Femur (tissue), 1 donor: ENCODE results near the gene EPB41L1.

Experiments
- DNase-seq: peaks from one replicate; pipeline ENCODE4 v3.0.0-alpha.2; 2017

The EPB41L1 gene

DNA sequence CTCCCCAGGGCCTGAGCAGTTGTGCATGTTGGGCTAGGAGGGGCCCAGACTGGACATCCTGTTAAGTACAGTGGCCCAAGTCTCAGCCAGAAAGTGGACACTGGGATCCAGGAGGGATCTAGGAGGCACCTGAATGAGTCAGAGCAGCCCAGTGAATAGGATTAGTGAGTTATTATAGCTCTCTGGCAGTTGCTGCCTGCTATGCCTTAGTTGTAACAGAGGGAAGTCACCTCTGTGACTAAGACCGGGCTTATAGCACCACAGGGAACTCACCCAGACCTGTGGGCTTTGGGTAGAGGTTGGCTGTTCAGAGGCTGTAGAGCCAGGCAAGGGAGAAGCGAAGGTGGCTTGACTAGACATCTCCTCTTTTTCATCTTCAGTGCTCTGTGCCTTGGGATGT lies 42.7 kb downstream of the EPB41L1 start:
- no peak for DNase-seq

DNA sequence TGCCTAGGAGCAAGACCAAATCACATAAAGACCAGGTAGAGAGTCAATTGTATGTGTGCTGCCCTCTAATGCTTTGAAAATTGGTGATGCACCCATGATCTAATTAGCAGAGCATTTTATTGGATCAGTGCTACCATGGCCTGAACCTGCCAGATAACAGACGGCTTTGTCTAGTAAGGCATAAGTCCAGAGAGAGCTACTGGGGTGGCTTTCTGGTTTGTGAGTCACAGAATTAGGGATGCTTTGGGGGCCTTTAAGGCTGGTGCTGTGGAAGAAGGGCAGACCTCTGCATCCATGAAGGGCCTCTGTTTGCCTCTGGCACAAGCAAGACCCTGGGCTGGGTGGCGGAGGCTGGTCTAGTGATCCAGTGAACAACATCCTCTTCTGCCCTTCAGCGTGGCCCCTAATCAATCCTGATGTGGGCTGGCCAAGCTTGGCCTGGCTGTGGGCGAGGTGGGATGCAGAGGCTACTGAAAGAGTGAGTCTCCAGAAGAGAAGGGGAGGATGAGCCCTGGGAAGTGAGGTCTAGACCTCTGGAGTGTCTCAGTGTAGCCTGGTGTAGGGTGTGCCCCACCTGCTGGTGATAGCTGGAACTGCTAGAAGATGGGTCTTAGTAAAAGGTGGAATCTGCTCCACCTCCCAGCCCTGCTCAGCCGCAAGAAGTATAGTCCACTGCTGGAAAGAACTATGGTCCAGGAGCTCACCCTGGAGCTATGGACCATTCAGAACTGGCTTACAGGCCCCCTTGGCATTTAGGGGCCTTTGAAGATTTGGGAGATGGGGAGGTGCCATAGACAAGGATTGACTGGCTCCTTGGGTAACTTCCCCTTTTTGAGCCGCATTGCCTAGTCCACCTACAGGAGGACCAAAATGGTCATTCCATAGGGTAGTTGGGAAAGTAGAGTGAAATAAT lies 45.1 kb downstream of the EPB41L1 start:
- DNase-seq: peak; percentile 86

DNA sequence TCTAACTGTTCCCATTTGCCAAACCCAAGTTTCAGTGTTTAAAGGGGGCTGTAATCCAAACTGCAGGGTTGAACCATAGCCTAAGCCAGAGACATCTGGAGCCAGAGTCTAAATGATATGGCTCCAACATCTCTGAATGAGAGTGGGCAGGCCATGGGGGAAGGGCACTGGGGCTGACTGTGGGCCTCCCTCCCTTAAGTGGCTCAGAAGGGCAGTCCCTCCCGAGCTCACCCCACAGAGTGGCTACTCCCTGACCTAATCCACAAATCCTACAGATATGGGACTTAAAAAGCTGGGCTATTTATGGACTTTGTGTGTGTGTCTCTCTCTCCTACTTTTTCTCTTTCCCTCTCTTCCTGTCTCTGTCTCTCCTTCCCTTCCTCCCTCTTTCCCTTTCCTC lies 45.9 kb downstream of the EPB41L1 start:
- no peak for DNase-seq

DNA sequence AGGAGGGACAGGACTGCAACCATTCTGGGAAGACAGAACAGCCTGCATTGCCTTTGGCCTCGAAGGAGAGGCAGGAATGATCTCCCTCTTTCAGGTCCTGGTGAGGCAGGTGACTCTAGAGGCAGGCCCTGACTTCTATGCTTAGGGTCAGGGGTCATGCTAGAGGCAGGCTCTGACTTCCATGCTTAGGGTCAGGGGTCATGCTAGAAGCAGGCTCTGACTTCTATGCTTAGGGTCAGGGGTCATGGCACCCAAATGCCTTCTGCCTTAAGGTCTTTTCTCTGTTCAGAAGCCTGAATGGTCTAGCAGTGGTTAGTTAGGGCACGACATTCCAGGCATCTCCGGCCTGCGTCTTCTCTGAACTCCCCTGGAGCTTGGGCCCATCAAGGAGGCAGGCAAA lies 46.7 kb downstream of the EPB41L1 start:
- no peak for DNase-seq

DNA sequence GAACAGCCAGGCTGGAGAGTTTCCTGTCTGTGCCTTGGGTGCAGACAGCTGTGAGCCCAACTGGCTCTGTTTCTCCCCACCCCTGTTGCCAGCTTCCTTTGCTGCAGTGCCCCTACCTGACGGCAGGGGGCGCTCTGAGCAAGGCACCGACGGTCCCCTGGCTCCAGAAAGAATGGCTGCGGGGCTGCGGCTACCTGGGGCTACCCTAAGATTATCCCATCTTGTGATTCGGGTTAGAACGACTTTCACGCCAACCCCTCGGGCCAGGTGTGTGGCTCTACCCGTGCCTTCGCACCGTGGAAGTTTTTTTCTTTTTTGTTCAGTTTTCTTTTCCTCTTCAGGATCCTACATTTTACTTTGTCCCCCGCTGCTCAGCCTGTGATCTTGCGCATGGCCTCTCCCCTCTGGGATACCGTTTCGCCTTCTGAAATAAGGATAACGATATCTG lies 48.4 kb downstream of the EPB41L1 start:
- DNase-seq: peak; percentile 73

DNA sequence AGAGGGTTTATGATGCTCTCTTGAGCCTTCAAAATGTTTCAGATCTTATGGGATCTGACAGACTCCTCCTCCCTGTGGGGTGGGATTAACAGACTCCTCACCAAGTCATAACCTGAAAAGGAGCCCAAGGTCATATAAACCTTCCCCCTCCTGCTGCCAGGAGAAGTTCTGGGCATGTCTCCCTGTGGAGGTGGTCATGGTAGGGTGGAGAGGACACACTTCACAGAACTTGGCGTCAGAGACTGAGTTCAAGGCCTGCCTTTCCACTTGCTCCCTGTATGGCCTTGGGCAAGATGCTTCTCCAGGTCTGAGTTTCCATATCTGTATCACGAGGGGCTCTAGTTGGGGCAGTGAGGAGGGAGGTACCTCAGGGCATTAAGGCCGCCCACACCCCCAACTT lies 49.3 kb downstream of the EPB41L1 start:
- DNase-seq: no peak

DNA sequence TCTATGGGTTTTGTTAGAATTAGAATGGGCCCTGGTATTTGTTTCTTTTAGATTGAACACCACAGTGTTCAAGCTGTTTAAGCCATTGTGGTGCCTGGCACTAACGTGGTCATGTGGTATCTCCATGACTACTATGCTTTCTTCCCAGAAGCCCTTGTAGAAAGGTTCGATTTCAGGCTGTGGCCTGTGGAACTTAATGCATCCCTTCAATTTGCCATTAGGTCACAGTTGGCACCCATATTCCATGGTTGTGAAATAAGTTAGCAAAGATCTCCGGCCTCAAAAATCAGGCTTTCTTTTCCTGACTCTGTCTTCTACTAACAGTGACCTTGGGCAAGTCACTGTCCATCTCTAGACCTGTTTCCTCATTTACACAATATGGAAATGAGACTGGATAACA lies 50.5 kb downstream of the EPB41L1 start:
- DNase-seq: no peak

DNA sequence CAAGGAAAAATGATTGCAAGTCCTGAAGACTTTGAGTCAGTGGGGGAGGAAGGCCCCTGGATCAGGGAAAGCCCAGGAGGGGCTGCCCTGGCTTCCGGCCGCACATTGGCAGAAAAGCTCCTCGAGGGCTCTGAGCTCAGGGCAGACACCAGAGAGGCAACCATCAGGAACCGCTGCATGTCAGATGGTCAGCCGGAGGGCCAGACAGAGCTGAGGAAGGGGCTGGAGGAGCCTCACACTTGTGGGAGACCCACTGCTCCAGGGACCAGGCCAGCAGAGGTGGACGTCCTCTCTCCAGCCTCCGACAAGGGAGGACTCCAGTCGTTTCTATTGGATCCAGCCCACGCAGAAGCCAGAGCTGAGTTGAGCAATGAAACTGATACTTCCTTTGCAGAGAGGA lies 51.5 kb downstream of the EPB41L1 start:
- DNase-seq: no peak

DNA sequence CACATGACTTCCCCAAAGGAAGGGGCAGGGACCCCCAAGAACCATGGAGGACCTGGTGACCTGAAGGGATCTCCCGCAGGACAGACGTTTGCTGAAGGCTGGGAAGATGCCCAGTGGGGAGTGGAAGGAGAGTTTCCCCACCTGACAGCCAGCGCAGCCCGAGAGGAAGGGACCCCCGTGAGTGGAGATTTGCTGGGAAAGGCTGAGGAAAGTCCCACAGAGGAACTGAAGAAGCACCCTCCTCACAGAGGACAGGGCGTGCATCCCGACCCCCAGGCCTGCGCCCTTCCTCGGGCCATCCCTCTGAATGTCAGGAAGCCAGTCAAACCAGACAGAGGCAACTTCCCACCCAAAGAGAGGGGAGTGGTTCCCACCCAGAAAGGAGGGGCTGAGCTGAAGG lies 52.1 kb downstream of the EPB41L1 start:
- DNase-seq: no peak

DNA sequence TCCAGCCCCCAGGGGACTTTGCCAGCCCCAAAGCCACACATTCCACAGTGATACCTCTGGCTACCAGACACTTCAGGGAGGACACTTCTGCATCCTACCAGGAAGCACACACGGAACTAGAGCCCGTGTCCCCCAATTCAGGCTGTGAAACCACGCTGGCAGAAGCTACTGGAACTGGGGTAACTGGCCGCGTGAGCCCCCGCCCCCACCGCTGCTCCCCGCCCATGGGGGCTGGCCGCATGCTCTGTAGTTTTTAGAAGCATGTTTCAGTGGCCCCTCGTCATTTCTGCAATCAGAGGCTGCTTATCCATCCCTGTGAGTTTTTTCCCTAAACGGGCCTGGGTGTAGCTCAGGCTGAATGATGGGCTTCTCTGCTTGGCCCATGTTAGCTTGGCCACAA lies 53.1 kb downstream of the EPB41L1 start:
- no peak for DNase-seq

DNA sequence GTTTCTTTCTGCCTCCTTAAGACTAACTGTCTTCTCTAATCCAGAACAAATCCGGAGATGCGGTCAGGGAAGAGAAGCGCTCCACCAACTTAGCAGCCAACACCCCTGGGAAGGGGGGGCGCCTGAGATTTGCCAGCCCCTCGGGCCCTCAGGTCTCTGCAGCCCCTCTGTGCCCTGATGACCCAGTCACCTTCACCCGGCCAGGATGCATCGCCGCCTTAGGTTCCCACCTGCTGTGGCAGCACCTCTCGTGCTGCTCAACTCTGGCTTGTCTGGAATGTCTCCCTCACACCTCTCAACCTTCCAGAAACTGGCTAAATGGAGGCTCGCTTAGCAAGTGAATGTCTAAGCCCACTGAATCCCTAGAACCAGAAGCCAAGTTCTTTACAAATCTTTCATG lies 53.7 kb downstream of the EPB41L1 start:
- no peak for DNase-seq

DNA sequence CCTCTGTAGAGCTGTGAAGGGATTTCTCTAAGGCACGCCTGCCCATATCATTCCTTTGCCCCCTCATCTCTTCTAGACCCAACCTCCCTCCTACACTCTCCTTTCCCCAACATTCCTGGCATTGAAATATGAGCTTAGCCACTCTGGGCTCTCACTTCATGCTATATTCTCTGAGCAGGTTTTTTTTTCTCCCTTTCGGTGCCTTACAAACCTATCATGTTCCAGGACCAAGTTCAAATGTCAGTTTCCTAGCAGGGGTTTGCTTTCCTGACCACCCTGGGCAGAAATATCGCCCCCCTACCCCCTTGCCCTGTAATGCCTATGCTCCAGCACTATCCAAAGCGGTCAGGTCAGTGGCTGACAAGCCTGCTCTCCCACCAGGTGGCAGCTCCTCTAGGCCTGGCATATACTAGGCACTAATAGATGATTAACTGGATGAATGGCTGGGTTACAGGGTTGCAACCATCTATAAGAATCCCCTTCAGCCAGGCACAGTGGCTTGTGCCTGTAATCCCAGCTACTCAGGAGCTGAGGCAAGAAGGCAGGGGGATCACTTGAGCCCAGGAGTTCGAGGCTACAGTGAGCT lies 56.0 kb downstream of the EPB41L1 start:
- DNase-seq: no peak

DNA sequence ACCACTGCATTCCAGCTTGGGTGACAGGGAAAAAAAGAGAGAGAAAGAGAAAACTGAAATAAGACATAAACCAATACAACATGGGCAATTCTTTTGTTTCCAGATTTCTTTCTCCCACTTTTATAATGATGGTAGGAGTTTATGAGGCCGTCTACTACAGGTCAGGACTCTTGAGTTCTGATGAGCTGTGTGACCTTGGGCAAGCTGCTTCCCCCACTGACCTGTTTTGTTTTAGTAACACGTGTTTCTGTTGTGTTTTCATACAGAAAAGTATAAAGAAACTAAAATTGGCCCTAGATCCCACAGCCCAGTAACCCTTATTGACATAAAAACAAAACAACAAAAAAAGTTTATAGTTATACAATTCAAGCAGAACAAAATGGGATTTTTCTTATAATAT lies 58.8 kb downstream of the EPB41L1 start:
- no peak for DNase-seq

DNA sequence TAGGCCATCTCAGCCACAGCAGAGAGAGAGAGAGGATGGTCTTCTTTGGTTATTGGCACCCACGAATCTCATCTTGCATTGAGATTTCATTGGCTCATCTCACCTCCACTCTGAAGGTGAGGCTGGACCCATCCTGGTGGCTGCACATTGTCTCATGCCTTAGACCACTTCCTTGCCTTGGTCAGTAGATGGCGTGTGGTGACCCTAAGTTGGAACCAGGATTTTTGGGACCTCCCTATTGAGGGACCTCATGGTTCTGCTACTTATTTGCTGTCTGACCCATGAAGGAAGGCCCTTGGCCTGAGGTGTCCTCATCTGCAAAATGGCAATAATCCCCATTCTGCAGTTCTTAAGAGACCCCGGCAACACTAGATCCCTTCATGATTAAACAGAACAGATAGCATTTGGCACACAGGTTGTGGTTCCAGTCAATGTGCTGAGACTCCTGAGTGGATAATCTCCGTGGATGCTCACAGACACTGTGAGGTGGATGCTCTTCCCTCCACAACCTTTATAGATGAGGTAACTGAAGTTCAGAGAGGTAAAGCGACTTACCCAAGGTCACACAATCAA lies 60.2 kb downstream of the EPB41L1 start:
- no peak for DNase-seq

DNA sequence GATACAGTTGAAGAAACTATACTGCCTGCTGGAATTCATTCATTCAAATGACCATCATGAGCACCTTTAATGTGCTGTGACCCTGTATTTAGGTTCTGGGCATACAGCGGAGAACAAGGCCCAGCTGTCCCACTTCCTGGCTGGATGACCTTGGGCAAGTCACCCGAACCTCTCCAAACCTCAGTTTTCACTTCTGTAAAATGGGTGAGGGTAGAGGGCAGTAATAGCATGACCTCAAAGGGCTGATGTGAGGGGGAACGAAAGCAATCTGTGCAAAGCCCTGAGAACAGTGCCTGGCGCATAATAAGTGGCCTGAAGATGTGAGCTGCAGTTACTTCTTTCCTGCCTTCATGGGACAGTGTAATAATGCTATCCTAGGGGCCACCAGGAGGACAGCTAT lies 61.2 kb downstream of the EPB41L1 start:
- no peak for DNase-seq

DNA sequence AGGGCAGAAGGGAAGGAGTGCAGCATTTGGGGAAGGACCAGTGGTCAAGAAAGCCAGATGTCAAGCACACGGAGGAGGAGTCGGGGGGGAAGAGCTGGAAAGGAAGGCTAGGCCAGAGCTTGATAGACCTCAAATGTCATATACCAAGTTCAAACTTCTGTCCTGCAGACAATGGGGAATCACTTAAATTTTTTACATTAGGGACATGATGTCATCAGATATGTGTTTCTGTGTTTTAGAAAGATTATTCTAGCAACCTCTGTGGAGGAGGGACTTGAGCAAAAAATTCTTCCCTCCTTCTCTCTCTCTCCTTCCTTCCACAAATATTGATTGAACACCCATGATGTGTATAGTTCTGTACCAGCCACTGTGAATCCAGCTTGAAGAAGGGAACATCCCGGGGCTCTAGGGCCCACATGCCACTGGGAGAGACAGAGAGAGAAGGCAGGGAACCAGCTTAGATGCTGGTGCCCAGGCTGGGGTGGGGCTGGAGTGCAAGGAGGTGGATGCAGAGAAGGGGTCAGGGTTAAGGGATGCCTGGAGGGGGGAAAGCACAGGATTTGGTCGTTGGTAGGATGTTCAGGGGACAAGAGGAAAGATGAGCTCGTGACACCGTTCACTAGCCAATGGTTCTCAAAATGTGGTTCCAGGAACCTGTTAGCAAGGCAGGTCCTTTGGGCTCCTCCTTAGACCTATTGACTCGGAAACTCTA lies 61.9 kb downstream of the EPB41L1 start:
- DNase-seq: no peak

DNA sequence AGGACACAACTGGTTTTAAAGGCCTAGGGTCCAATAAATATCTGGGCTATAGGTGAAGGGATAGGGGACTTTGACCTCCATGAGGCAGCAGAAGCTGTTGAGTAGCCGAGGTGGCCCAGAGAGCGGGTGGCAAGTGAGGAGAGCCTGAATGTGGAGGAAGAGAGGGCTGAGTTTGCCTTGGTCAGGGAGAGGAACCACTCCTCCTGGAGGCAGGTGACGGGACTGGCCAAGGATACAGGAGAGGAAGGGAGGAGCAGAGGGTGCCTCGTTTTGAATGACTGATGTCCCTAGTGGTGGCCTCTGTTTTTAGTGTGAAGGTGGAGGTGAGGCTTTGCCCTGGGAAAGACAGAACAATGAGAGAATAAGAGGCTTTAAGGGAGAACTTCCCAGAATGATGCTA lies 62.7 kb downstream of the EPB41L1 start:
- no peak for DNase-seq

DNA sequence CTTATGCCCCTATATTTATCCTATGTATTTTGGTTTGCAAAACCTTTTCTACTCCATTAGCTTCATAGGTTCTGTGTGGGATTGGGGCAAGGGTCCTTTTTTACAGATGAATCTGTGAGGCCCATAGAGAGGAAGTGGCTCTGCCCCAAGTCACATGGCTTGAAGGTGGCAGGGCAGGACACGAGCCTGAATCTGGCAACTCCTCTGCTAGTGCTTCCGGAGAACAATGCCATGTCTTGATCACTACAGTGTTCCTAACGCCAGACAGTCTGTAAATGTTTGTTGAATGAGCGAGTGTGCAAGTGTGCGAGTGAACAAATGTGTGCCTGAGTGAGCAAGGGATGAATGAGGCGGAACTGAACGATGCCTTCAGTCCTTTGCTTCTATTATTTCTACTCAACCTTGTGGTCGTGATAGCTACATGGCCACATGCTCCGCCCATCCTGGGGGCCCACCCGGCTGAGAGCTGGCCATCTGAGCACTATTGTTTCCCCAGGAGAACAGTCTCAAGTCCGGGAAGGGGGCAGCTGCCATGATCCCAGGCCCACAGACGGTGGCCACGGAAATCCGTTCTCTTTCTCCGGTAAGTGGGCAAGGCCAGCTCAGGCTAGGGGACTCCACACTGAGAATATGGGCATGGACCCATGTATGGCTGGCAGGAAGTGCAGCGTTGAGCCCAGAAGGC lies 64.0 kb downstream of the EPB41L1 start:
- no peak for DNase-seq

DNA sequence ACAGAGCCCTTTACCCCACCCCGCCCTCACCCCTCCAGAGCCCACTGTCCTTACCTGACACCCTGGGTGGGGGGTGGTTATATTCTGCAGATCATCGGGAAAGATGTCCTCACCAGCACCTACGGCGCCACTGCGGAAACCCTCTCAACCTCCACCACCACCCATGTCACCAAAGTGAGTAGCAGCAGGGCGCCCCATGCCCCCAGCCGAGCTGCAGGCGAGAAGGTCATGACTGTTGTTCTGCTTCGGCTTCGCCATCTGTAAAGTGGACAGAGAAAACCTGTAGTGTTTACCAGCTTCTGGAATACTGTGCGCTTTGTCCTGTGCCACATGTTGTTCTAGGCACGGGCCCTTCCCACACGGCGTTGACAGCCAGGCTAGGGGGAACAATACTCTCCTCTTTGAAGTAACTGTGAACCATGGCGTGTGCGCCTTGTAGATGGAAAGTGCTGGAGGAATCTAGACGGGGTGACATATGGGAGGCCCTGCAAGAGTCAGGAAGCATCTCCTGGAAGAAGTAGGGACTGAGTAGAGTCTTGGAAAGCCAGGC lies 65.2 kb downstream of the EPB41L1 start:
- no peak for DNase-seq

DNA sequence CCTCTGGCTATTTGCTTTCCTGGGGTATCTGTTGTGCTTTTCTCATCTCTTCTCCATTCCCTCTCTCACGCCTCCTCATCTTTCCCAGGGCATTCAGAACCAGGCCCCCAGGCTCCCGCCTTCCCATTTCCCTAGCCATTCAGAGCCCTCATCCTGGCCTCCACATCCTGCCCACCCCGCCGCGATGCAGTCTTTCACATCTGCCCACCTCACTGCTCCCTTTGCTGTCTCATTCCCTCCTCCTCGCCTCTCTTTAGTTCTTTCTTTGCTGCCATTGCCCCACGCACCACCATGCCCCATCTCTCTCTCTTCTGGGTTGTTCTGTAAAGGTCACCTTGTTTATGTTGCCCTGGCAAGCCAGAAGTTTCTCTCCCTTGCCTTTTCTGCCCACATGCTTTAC lies 71.1 kb downstream of the EPB41L1 start:
- no peak for DNase-seq

DNA sequence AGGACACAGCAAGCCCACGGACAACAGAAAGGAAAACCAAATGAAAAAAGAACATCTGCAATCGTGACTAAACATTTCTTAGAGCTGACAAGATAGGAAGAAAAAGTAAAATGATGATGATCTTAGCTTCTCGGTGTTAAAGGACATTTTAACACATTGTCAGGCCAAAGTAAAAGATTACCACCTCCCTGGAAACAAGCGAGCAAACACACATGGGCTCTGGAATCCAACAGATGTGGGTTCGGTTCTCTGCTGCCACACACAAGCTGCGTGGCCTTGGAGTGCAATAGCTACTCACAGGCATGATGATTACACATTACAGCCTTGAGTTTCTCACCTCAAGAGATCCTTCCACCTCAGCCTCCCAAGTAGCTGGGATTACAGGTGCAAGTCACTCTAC lies 74.2 kb downstream of the EPB41L1 start:
- no peak for DNase-seq

DNA sequence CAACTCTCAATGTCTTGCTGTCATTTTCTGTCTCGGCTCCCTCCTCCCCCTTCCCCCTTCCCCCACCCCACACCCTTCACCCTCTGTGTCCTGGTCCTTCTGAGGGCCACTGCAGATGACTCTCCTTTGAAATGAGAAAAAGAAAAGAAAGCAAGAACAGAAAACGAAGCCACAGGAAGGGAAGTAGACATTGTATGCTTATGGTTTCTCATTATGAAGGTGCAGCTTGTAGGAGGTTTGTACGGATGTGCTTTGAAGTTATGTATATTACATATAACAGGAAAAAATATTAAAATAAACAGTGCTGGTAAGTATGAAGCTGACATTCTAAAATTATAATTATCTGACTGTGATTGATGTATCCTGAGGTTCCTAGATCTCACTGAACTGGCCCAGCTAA lies 75.5 kb downstream of the EPB41L1 start:
- DNase-seq: no peak

DNA sequence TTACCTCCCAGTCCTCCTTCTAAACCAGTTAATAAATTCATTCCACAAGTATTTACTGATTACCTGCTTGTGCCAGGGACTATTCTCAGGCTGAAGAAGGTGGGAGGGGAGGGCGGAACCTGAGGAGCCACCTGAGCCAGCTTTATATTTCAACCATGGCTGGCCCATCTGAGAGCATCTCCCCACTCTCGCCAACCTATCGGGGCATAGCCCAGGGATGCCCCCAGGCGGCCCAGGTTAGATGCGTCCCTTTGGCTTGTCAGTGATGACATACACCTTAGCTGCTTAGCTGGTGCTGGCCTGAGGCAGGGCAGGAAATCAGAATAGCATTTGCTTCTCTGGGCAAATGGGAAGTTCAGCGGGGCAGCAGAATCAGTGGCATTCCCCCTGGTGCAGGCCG lies 76.8 kb downstream of the EPB41L1 start:
- DNase-seq: no peak
